Measurements from ENCODE around the gene CENPB. TPM values are rescaled to one million over a fixed set of nuclear protein-coding genes. Genes with fewer than 3 reads are reported as not detected.
A peak's percentile ranks its signal among the peaks of the same experiment; 100 is the strongest.

Gene CENPB
- total RNA-seq, 4 donors from 2014 or later, result 38.8 to 81.4 (median 67.1) TPM

- Histone ChIP-seq H3K36me3 (no peaks in the 10 kb centered on the region), H3K27me3 (no peaks in the 10 kb centered on the region), H3K4me1 (peaks cover 33 to 81% (median 45%) of the 10 kb centered on the region in 3 donors), H3K9me3 (no peaks in the 10 kb centered on the region), H3K27ac (no peak overlapping the region), H3K4me3 (no peak overlapping the region)
- 82 to 84% methylated on average over 5 to 7 of the region's 7 CpGs for WGBS, 2 donors
- no peak for TF ChIP-seq POLR2A (IDR thresholded peaks at IDR 0.05)
- TF ChIP-seq CTCF (IDR thresholded peaks at IDR 0.05), result no peak
- DNase-seq, result no peak
- intact Hi-C loops (cut with DNase I), result no loop called here
Observed at GRCh38 chr20:3814928-3815495, 28.5 kb upstream of the CENPB start.

- H3K36me3 ChIP-seq, result no peaks in the 10 kb centered on the region
- DNase-seq, result no peak
- H3K27me3 ChIP-seq, result no peaks in the 10 kb centered on the region
- peak overlapping the region in 1 of 4 donors; percentile 91 for H3K27ac ChIP-seq
- intact Hi-C loops (cut with DNase I), result no loop called here
- WGBS, 2 donors, result 83 to 89% methylated on average over 6 to 12 of the region's 12 CpGs
- no peaks in the 10 kb centered on the region for H3K9me3 ChIP-seq
- H3K4me3 ChIP-seq, result no peak overlapping the region
- no peak for TF ChIP-seq CTCF (IDR thresholded peaks at IDR 0.05)
- no peak for TF ChIP-seq POLR2A (IDR thresholded peaks at IDR 0.05)
- H3K4me1 ChIP-seq, result peaks cover 27 to 77% (median 42%) of the 10 kb centered on the region in 3 donors
Observed at GRCh38 chr20:3813848-3814581, 27.5 kb upstream of the CENPB start.

DNA sequence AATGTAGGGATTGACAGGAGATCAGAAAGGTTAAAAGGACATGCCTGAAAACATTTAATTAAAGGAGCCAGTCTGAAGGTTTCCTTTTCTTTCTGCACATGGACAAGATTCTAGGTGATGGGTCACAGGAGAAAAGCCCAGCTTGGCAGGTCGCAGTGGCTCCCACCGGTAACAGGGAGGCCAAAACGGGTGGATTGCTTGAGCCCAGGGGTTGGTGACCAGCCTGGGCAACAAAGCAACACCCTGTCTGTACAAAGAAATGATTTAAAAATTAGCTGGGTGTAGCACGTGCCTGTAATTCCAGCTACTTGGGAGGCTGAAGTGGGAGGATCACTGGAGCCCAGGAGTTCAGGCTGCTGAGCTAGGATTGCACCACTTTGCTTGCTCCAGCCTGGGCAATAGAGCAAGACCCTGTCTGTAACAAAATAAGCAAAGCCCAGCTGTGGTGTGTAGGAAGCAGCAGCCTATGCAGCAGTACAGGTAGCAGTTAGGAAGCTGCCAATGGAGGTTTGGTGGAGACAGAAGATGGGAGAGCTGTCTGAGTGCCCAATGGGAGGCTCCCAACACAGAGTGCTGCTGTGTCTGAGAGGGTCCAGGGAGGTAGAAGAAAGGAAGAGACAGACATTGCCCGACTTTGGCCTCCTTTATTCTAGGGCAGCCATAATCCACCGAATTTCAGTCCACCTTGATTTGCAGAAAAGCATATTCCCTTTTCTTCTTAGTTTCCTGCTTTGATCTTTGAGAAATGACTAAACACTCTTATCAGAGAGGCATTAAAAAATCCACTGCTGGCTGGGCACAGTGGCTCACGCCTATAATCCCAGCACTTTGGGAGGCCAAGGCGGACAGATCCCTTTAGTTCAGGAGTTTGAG is 26.7 kb upstream of the CENPB start:
- no peaks in the 10 kb centered on the region for H3K9me3 ChIP-seq
- no peak overlapping the region for H3K4me3 ChIP-seq
- DNase-seq, result no peak
- H3K27ac ChIP-seq, result peak overlapping the region in 3 of 4 donors; percentile 91 to 95 (median 92)
- 60 to 62% methylated on average over 8 of the region's 8 CpGs for WGBS, 2 donors
- peaks cover 24 to 77% (median 37%) of the 10 kb centered on the region in 3 donors for H3K4me1 ChIP-seq
- no peak for TF ChIP-seq POLR2A (IDR thresholded peaks at IDR 0.05)
- no peak for TF ChIP-seq CTCF (IDR thresholded peaks at IDR 0.05)
- H3K36me3 ChIP-seq, result no peaks in the 10 kb centered on the region
- intact Hi-C loops (cut with DNase I), result no loop called here
- H3K27me3 ChIP-seq, result no peaks in the 10 kb centered on the region

DNA sequence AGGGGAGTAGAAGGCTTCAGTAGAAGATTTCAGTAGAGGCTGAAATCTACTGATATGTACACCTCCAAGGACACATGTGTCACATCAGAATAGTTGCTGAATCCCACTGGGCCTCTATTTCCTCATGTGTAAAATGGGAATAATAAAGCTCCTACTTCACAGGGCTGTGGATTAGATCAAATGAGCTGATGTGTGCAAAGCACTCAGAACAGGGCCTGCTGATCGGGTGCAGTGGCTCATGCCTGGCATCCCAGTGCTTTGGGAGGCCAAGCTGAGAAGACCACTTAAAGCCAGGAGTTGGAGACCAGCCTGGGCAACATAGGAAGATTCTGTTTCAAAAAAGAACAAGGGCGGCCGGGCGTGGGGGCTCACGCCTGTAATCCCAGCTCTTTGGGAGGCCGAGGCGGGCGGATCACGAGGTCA is 25.7 kb upstream of the CENPB start:
- WGBS, 2 donors, result 85 to 95% methylated on average over 2 to 9 of the region's 9 CpGs
- Histone ChIP-seq H3K9me3 (no peaks in the 10 kb centered on the region), H3K36me3 (no peaks in the 10 kb centered on the region), H3K4me1 (peaks cover 32 to 84% (median 44%) of the 10 kb centered on the region in 3 donors), H3K27ac (peak overlapping the region; percentile 78 to 95 (median 92)), H3K27me3 (no peaks in the 10 kb centered on the region), H3K4me3 (peak overlapping the region in 1 of 4 donors; percentile 64)
- DNase-seq, result no peak
- TF ChIP-seq POLR2A (IDR thresholded peaks at IDR 0.05), result no peak
- TF ChIP-seq CTCF (IDR thresholded peaks at IDR 0.05), result peak in 1 of 6 experiments; percentile 5
- intact Hi-C loops (cut with DNase I), result no loop called here

Data from esophagus squamous epithelium (tissue), 5 donors.